Measurements from ENCODE around the gene FARSA.

DNA sequence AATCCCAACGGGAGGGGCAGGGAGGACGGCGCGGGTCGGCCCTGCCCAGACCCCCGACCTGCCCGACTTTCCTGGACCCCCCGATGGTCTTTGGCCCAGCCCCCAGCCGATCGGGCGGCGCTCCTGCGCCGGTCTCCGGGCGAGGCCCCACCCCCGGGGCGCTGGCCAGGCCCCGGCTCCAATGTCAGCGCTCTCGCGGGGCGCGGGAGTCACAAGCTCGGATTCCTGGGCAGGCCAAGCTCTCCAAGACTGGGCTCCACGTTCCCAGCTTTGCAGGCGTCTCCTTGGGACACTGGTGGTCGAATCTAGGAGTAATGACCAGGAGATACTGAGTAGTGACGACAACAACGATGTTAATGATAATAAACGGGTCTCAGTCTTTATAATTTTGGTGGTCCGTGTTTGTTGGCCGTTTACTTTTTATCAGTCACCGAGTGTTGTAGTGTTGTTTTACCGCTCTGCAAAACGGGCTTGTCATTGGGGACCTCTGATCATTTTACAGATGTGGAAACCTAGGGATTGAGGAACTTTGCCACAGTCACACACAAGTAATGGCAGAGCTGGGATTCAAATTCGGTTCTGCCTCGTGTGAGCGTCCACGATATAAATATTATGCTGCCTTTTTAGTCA is 12.7 kb upstream of the FARSA start:
- TF ChIP-seq POLR2A (IDR thresholded peaks at IDR 0.05) = no peak
- TF ChIP-seq, protein P1, sequence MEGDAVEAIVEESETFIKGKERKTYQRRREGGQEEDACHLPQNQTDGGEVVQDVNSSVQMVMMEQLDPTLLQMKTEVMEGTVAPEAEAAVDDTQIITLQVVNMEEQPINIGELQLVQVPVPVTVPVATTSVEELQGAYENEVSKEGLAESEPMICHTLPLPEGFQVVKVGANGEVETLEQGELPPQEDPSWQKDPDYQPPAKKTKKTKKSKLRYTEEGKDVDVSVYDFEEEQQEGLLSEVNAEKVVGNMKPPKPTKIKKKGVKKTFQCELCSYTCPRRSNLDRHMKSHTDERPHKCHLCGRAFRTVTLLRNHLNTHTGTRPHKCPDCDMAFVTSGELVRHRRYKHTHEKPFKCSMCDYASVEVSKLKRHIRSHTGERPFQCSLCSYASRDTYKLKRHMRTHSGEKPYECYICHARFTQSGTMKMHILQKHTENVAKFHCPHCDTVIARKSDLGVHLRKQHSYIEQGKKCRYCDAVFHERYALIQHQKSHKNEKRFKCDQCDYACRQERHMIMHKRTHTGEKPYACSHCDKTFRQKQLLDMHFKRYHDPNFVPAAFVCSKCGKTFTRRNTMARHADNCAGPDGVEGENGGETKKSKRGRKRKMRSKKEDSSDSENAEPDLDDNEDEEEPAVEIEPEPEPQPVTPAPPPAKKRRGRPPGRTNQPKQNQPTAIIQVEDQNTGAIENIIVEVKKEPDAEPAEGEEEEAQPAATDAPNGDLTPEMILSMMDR (IDR thresholded peaks at IDR 0.05) = no peak
